Activated naive CD4-positive, alpha-beta T cell treated with anti-CD3 and anti-CD28 coated beads, Interleukin-2, amount 50 U/mL, for 16 hours (primary cell): Measurements from ENCODE around the gene MAP6D1.

ENCODE experiments used
- DNase-seq: peaks from one replicate; pipeline ENCODE4 v3.0.0-alpha.2; 2020

The MAP6D1 gene

DNA sequence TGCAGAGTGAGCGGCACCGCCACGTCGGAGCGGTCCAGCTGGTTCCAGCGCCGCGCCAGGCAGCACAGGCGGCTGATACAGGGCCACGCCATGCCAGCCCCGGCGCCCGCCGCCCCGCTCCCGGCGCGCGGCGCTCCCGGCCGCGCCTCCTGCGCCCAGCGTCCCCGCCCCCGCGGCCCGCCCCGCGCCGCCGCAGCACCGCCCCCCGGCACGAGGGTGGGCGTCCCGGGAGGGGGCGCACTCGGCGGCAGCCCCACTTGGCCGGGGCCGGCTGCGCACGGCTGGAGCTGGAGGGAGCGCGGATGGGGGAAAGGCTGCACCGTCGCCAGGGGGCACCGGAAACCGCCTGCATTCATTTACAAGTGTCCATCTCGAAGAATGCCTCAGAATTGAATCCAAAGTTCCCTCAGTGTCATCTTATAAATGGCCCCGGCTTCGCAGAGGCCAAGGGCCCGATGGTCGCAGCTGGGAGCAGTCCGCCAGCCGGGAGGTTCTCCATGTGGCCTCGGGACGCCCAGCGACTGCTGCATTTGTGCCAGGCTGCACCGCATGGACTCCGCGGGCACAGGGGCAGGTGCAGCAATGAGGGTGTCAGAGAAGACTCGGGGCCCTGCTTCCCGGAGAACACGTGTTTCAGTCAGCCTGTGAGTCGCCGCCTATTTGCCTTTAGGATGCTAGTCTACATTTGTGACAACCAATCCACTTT lies at the start of gene MAP6D1:
TSS of gene MAP6D1 (minus strand) at position 122 of the 706 bp plus-strand sequence. CDS start at position 92, 30 bp downstream.
- DNase-seq, result peak; percentile 47

DNA sequence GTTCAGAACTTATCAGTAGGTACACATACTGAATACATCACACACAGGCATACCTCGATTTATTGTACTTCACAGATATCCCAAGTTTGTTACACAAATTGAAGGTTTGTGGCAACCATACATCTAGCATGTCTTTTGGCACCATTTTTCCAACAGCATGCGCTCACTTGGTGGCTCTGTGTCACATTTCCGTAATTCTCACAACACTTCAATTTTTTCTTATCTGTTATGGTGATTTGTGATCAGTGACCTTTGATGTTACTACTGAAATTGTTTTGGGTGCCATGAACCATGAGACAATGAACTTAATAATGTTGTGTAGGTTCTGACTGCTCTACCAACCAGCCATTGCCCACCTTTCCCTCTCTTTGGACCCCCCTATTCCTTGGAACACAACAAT lies 48.5 kb upstream of the MAP6D1 start:
- no peak for DNase-seq

- DNase-seq, result no peak
Observed at GRCh38 chr3:183871541-183871940, 46.2 kb upstream of the MAP6D1 start.

- DNase-seq, result no peak
Observed at GRCh38 chr3:183870563-183870962, 45.2 kb upstream of the MAP6D1 start.

GRCh38 chr3:183868796-183869195 lies 43.4 kb upstream of the MAP6D1 start:
- no peak for DNase-seq

DNA sequence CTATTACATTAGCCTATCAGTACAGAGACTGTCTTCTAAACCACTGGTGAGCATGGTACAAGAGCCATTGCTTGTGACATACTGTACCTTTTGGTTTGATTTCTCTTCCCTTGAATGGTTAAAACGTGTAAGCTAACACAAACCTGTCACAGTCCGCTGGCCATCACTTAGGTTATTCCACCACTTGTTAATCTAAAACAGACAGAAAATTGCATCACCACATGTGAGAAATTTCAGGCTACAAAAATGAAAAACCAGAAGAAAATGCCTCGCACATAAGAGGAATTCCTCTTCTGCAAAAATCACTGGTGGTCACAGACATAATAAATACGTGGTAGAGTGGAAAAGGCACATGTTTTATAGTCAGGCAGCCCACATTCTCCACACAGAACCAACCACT lies 37.2 kb upstream of the MAP6D1 start:
- DNase-seq, result no peak

- DNase-seq, result no peak
Observed at GRCh38 chr3:183857863-183858262, 32.5 kb upstream of the MAP6D1 start.

DNA sequence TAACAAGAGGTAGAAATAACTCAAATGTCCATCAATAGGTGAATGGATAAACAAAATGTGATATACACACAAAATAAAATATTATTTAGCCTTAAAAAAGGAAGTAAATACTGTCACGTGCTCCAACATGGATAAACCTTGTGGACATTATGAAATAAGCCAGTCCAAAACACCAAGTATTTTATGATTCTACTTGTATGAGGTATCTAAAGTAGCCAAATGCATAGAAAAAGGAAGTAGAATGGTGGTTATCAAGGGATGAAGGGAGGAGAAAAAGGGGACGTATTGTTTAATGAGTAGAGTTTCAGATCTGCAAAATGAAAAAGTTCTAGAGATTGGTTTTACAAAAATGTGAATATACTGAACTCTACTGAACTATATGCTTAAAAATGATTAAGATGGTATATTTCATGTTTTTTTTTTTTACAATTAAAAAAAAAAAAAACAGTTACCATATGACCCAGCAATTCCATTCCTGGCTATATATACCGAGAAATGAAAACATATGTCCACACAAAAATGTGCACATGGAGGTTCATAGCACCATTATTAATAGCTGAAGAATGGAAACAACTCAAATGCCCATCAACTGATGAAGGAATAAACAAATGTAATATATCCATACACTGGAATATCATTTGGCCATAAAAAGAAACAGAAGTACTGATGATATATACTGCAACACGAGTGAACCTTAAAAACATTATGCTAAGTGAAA lies 29.1 kb upstream of the MAP6D1 start:
- DNase-seq, result no peak

DNA sequence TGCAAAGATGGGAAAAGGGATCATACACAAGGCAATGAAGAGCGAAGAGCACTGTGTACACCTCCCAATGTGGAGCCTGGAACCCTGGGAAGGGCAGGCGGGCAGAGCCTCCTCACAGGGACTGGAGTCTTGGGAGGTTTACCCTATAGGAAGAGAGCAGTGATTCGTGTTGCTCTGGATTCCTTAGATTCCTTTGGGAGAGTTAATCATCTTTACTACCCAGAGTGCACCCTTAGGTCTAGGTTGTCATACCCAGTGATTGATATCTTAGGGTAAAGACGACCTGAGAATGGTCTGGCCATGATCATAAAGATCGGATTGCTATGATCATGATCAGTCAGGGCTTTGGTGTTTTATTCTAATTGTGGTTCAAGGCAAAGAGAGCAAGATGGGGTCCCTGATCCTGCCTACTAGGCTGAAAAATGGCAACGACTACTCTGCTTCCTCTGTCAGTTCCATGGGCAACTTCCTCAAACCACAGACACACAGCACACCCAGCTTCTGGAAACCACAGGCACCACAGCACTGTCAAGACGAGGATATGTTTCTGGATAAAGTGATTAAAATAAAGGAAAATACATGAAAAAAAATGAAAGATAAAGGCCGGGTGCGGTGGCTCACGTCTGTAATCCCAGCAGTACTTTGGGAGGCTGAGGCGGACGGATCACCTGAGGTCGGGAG lies 20.4 kb upstream of the MAP6D1 start:
- no peak for DNase-seq

GRCh38 chr3:183845090-183845489 lies 19.7 kb upstream of the MAP6D1 start:
- DNase-seq, result no peak

DNA sequence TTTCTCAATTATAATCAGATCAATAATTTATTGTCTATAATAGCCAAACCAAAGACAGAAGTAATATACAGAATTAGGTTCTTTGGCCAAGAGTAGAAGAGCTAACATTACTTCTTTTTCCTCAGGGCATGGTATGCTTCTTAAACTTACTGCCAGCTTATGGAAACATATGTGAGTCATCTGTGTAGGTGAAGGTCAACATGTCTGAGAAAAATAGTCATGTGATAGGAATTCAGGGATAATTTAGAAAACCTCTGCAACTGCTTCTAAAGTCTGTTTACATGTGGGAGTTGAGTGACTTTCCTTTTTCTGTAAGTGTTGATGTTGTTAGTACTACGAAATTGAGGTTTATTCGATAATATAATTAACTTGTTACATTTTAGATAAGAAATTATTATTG lies 19.2 kb upstream of the MAP6D1 start:
- DNase-seq, result no peak

DNA sequence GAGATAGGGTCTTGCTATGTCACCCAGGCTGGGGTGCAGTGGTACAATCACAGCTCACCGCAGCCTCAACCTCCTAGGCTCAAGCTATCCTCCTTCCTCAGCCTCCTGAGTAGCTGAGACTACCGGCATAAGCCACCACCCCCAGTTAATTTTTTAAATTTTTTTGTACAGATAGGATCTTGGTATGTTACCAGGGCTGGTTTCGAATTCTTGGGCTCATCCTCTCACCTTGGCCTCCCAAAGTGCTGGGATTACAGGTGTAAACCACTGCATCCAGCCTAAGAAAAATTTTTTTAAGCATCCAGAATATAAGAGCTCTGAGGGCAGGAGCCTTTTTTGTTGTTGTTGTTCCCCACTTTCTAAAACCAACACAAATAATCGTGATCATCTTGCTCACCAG lies 14.4 kb upstream of the MAP6D1 start:
- DNase-seq, result no peak

GRCh38 chr3:183837894-183838293 lies 12.5 kb upstream of the MAP6D1 start:
- DNase-seq, result no peak

DNA sequence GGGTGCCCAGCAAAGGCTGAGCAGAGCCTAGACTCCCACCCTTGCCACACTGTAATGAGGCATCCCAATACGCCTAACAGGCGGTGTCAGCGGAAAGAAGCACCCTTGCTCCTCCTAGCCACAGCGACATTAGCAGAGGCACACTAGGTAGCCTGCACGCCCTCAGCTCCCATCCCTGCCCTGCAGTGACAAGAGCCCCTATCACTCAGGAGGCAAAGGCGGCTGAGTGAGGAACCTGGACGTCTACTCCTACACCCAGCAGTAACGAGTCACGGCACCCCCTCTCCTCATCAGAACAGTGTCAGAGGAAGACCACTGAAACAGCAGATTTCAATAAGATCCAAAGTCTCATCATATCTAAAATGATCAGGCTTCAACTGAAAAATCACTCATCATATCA lies 12.0 kb upstream of the MAP6D1 start:
- DNase-seq, result no peak

DNA sequence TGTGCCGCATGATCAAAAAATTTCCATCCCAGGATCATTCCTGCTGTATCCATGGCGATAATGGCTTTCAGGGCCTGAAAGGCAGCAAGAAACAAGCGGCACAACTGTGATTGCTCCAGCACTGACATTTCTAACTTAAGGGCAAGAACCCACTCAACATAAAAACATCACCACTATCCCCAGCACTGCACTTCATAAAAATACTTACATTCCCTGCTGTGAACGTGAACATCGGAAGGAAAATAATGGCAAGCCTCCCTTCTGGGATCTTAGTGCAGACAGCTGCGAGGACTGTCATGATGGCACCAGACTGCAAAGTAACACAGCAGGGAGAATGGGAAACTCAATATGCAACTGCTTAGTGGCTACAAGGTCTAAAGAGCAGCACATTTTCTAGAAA lies 8.1 kb upstream of the MAP6D1 start:
- no peak for DNase-seq

- DNase-seq, result no peak
Observed at GRCh38 chr3:183830187-183830586, 4.8 kb upstream of the MAP6D1 start.

DNA sequence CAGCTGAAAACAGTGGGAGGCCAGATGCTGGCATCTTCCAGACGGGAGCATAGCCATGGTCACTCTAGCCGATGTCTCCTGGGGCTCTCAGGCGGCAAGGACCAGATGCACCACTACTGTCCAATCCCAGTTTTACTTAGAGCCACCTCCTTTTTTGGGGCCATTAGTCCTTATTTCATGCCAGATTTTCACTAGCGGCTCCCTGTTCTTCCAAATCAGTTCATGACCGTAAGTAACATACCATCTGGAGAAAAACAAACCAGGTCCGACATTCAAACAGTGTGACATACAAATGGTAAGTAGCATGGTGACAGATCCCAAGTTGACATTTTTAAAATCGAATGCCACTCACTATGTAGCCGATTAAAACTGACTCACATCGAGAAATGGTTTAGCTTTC lies 4.1 kb upstream of the MAP6D1 start:
- no peak for DNase-seq

DNA sequence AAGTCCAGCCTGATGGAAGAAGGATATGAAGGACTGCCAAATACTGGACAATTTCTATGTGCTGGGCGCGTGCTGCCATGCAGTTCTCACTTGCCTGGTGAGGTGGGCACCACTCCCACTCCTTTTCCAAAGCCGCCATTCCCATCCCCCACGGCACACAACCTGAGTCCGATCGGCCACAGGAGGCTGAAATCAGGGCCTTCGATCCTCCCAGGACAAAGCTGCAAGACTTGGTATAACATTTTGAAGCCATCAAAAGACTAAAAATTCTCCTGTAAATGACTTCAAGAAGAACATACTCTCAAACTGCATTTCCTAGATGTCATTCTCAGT lies 3.1 kb upstream of the MAP6D1 start:
- DNase-seq, result no peak

- DNase-seq, result no peak
Observed at GRCh38 chr3:183827809-183828537, 2.6 kb upstream of the MAP6D1 start.

GRCh38 chr3:183826448-183827250 lies 1.3 kb upstream of the MAP6D1 start:
- DNase-seq, result no peak

- peak; percentile 22 for DNase-seq
Observed at GRCh38 chr3:183824761-183825455, 469 bp downstream of the MAP6D1 start.

DNA sequence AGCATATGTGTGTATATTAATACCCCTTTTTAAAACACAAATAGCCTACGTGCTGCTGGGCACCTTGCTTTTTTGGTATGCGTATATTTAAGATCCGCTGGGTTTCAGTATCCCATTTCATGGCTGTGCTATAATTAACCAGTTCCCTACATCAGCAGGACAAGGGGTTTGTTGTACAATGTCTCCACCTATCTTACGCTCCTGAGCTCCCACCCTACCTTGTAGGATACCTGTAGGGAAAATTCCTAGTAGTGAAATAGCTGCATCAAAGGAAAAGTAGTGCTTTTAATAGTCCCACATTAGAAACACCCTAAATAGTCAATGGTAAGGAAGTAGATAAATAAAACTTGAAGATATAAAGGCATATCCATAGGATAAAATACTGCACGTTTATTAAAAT lies 1.4 kb downstream of the MAP6D1 start:
- no peak for DNase-seq
